ENCODE data around the gene LRRC45.

Gene LRRC45

GRCh38 chr17:82062076-82062983, 39.2 kb downstream of the LRRC45 start:
- Mint-ChIP-seq H3K4me3 (no peak overlapping the region), H3K27ac (no peak overlapping the region), H3K27me3 (no peaks in the 10 kb centered on the region), H3K4me1 (ENCODE audit: low read depth) (peaks cover 16% of the 10 kb centered on the region), H3K36me3 (ENCODE audit: low read depth) (peaks cover 3% of the 10 kb centered on the region), H3K9me3 (no peaks in the 10 kb centered on the region)

- Mint-ChIP-seq H3K4me3 (no peak overlapping the region), H3K27ac (no peak overlapping the region), H3K9me3 (no peaks in the 10 kb centered on the region), H3K36me3 (ENCODE audit: low read depth) (peaks cover 3% of the 10 kb centered on the region), H3K27me3 (no peaks in the 10 kb centered on the region), H3K4me1 (ENCODE audit: low read depth) (peaks cover 16% of the 10 kb centered on the region)
These were observed 39.9 kb downstream of the LRRC45 start for GRCh38 chr17:82062984-82063368.

GRCh38 chr17:82063424-82064415, 40.6 kb downstream of the LRRC45 start:
- Mint-ChIP-seq H3K27ac (peak overlapping the region; percentile 31), H3K36me3 (ENCODE audit: low read depth) (peaks cover 3% of the 10 kb centered on the region), H3K27me3 (no peaks in the 10 kb centered on the region), H3K9me3 (no peaks in the 10 kb centered on the region), H3K4me1 (ENCODE audit: low read depth) (peaks cover 16% of the 10 kb centered on the region), H3K4me3 (peak overlapping the region; percentile 80)

GRCh38 chr17:82064433-82065192, 41.5 kb downstream of the LRRC45 start:
- Mint-ChIP-seq H3K27ac (peak overlapping the region; percentile 31), H3K9me3 (no peaks in the 10 kb centered on the region), H3K4me1 (ENCODE audit: low read depth) (peaks cover 16% of the 10 kb centered on the region), H3K27me3 (no peaks in the 10 kb centered on the region), H3K4me3 (peak overlapping the region; percentile 80), H3K36me3 (ENCODE audit: low read depth) (peaks cover 3% of the 10 kb centered on the region)

- no peaks in the 10 kb centered on the region for H3K27me3 Mint-ChIP-seq
- peaks cover 1% of the 10 kb centered on the region for H3K36me3 Mint-ChIP-seq (ENCODE audit: low read depth)
- H3K27ac Mint-ChIP-seq: no peak overlapping the region
- peaks cover 16% of the 10 kb centered on the region for H3K4me1 Mint-ChIP-seq (ENCODE audit: low read depth)
- peak overlapping the region; percentile 80 for H3K4me3 Mint-ChIP-seq
- H3K9me3 Mint-ChIP-seq: no peaks in the 10 kb centered on the region
These were observed 42.1 kb downstream of the LRRC45 start for GRCh38 chr17:82065193-82065637.

GRCh38 chr17:82065638-82066303, 42.7 kb downstream of the LRRC45 start, which contains the start of gene DUS1L:
TSS of gene DUS1L (minus strand) at chr17:82065804. CDS start at chr17:82065059, 745 bp downstream.
- Mint-ChIP-seq H3K4me3 (peak within 1 kb of the TSS; percentile 87), H3K4me1 (ENCODE audit: low read depth) (peaks cover 16% of the 10 kb centered on the region), H3K9me3 (no peaks in the 10 kb centered on the region), H3K27ac (peak within 1 kb of the TSS; percentile 81), H3K27me3 (no peaks in the 10 kb centered on the region), H3K36me3 (ENCODE audit: low read depth) (no peaks in the 10 kb centered on the region)

GRCh38 chr17:82070611-82071010, 47.5 kb downstream of the LRRC45 start:
- Mint-ChIP-seq H3K9me3 (no peaks in the 10 kb centered on the region), H3K36me3 (ENCODE audit: low read depth) (no peaks in the 10 kb centered on the region), H3K27me3 (no peaks in the 10 kb centered on the region), H3K4me1 (ENCODE audit: low read depth) (peaks cover 7% of the 10 kb centered on the region), H3K4me3 (no peak overlapping the region), H3K27ac (no peak overlapping the region)

- Mint-ChIP-seq H3K36me3 (ENCODE audit: low read depth) (no peaks in the 10 kb centered on the region), H3K27ac (no peak overlapping the region), H3K4me1 (ENCODE audit: low read depth) (no peaks in the 10 kb centered on the region), H3K27me3 (no peaks in the 10 kb centered on the region), H3K9me3 (no peaks in the 10 kb centered on the region), H3K4me3 (no peak overlapping the region)
These were observed 49.7 kb downstream of the LRRC45 start for GRCh38 chr17:82072827-82073226.

- Mint-ChIP-seq H3K27ac (no peak overlapping the region), H3K4me3 (no peak overlapping the region), H3K36me3 (ENCODE audit: low read depth) (peaks cover 4% of the 10 kb centered on the region), H3K4me1 (ENCODE audit: low read depth) (no peaks in the 10 kb centered on the region), H3K9me3 (no peaks in the 10 kb centered on the region), H3K27me3 (no peaks in the 10 kb centered on the region)
These were observed 50.3 kb downstream of the LRRC45 start for GRCh38 chr17:82073446-82073845.

GRCh38 chr17:82076018-82076784, 53.1 kb downstream of the LRRC45 start:
- no peaks in the 10 kb centered on the region for H3K4me1 Mint-ChIP-seq (ENCODE audit: low read depth)
- H3K27me3 Mint-ChIP-seq: no peaks in the 10 kb centered on the region
- no peak overlapping the region for H3K27ac Mint-ChIP-seq
- H3K9me3 Mint-ChIP-seq: no peaks in the 10 kb centered on the region
- H3K4me3 Mint-ChIP-seq: no peak overlapping the region
- H3K36me3 Mint-ChIP-seq (ENCODE audit: low read depth): peaks cover 11% of the 10 kb centered on the region

GRCh38 chr17:82076785-82077591, 53.9 kb downstream of the LRRC45 start:
- H3K4me1 Mint-ChIP-seq (ENCODE audit: low read depth): no peaks in the 10 kb centered on the region
- H3K4me3 Mint-ChIP-seq: no peak overlapping the region
- no peaks in the 10 kb centered on the region for H3K9me3 Mint-ChIP-seq
- H3K36me3 Mint-ChIP-seq (ENCODE audit: low read depth): peaks cover 11% of the 10 kb centered on the region
- H3K27ac Mint-ChIP-seq: no peak overlapping the region
- H3K27me3 Mint-ChIP-seq: no peaks in the 10 kb centered on the region

- Mint-ChIP-seq H3K27ac (no peak overlapping the region), H3K9me3 (no peaks in the 10 kb centered on the region), H3K27me3 (no peaks in the 10 kb centered on the region), H3K36me3 (ENCODE audit: low read depth) (peaks cover 11% of the 10 kb centered on the region), H3K4me1 (ENCODE audit: low read depth) (no peaks in the 10 kb centered on the region), H3K4me3 (no peak overlapping the region)
These were observed 54.7 kb downstream of the LRRC45 start for GRCh38 chr17:82077617-82078358.

All from stimulated activated naive CD8-positive, alpha-beta T cell treated with anti-CD3 and anti-CD28 coated beads, Interleukin-15, Interleukin-2, amounts not matched to agents 100 ng/mL and 50 ng/mL, for 24 hours (primary cell).